K562 (cell line): Measurements from ENCODE around the gene FLCN. TPM values are rescaled to one million over a fixed set of nuclear protein-coding genes. Genes with fewer than 3 reads are reported as not detected.

Experiments used
- ARID4B ChIP-seq: sonication (generic); formaldehyde crosslinking; IDR thresholded peaks from 2 replicates; pipeline ENCODE4 v1.8.0; 2022; ENCODE audit warnings: mild to moderate bottlenecking, missing genetic modification reagents
- CXXC5 ChIP-seq: fragments of 250-450 bp; sonication (Bioruptor Pico); IDR thresholded peaks from 2 replicates; pipeline ENCODE4 v1.8.0; 2022; ENCODE audit warnings: inconsistent platforms, mild to moderate bottlenecking, moderate library complexity
- DIDO1 ChIP-seq: fragments of 450-650 bp; IDR thresholded peaks from 2 replicates; pipeline ENCODE4 v1.6.1; 2016; ENCODE audit warnings: low read depth, missing biosample characterization, missing genetic modification characterization
- EZH2 ChIP-seq: IDR thresholded peaks from 2 replicates; pipeline ENCODE4 v1.6.1; 2012; ENCODE audit warnings: low read depth, mild to moderate bottlenecking, inconsistent platforms, low read length, borderline replicate concordance
- FOS ChIP-seq: IDR thresholded peaks from 3 replicates; pipeline ENCODE4 v1.6.1; 2011; ENCODE audit not compliant: insufficient read length; ENCODE audit errors: extremely low read depth
- HDAC2 ChIP-seq: fragments of 450-650 bp; IDR thresholded peaks from 2 replicates; pipeline ENCODE4 v1.6.1; 2016; ENCODE audit warnings: mild to moderate bottlenecking
- MAFK ChIP-seq: IDR thresholded peaks from 2 replicates; pipeline ENCODE4 v1.6.1; 2011; ENCODE audit warnings: low read length, improper control_type of control experiment
- MCM7 ChIP-seq, 2 experiments: fragments of 450-650 bp; IDR thresholded peaks; 2 replicates each; pipeline ENCODE4 v1.6.1; 2016 to 2018
- MTA3 ChIP-seq: fragments of 450-650 bp; formaldehyde crosslinking; IDR thresholded peaks from 2 replicates; pipeline ENCODE4 v1.6.1; 2017; ENCODE audit warnings: mild to moderate bottlenecking, borderline replicate concordance
- NELFE ChIP-seq: IDR thresholded peaks from 2 replicates; pipeline ENCODE4 v1.6.1; 2011; ENCODE audit warnings: mild to moderate bottlenecking; ENCODE audit not compliant: insufficient read depth, insufficient read length
- NR4A1 ChIP-seq, 2 experiments: fragments of 250-450 bp in 1 of 2; fragments of 450-650 bp in 1 of 2; sonication (Bioruptor Pico) in 1 of 2; IDR thresholded peaks; 2 replicates each; pipeline versions ENCODE4 v1.4.0 to v1.6.1; 2016 to 2020; ENCODE audit warnings: mild to moderate bottlenecking in 2 of 2, missing compliant biosample characterization in 1 of 2, missing genetic modification characterization in 1 of 2, moderate library complexity in 1 of 2
- PHF8 ChIP-seq: fragments of 200-600 bp; sonication (generic); IDR thresholded peaks from 2 replicates; pipeline ENCODE4 v1.6.1; 2012; ENCODE audit warnings: mixed run types, mild to moderate bottlenecking, inconsistent platforms, low read length, moderate library complexity, borderline replicate concordance
- STAG1 ChIP-seq: sonication (generic); formaldehyde crosslinking; IDR thresholded peaks from 2 replicates; pipeline ENCODE4 v1.5.0; 2020; ENCODE audit warnings: missing genetic modification reagents, borderline replicate concordance
- ZNF407 ChIP-seq: fragments of 450-650 bp; IDR thresholded peaks from 2 replicates; pipeline ENCODE4 v1.6.1; 2016; ENCODE audit warnings: low read depth
- polyA plus RNA-seq, 8 experiments: library from polyadenylated mRNA; depleted of rRNA in 4 of 8; stranded (reverse) in 5 of 8; unstranded in 3 of 8; fragments of >200 nt; fragmentation: Nextera tagmentation in 2 of 8; fragmentation: Illumina TruSeq in 1 of 8; extraction: Ambion mirVana in 2 of 8; extraction: Trizol in 1 of 8; gene quantifications; 2 replicates each; pipeline versions ENCODE4 v1.2.1 to v1.2.3, GENCODE V29; 2011 to 2014; ENCODE audit warnings: inconsistent platforms in 1 of 8, missing spikeins in 1 of 8
- total RNA-seq, 7 experiments: library from RNA; depleted of rRNA in 6 of 7; stranded (reverse); fragments of >200 nt in 6 of 7; fragmentation: Illumina TruSeq in 2 of 7; extraction: Trizol in 2 of 7; gene quantifications; 2 replicates each; pipeline versions ENCODE4 v1.2.1 to v1.2.3, GENCODE V29; 2011 to 2021; ENCODE audit warnings: low replicate concordance in 1 of 7

FLCN gene
- total and polyA plus RNA-seq, 9 of the 15 experiments (the other 6 are each of a cell fraction or from before 2014, with no cell fraction given) = 1.6 to 33.5 (median 10.9) TPM

- peak; percentile 64; the same call in 1 of the 2 replicates for TF ChIP-seq PHF8
- no peak for TF ChIP-seq DIDO1
- TF ChIP-seq MAFK = no peak
- TF ChIP-seq CXXC5 (CRISPR knock-in tag) = peak; percentile 92
- no peak for TF ChIP-seq EZH2
- TF ChIP-seq FOS = peak; percentile 7
- no peak for TF ChIP-seq ZNF407
- no peak for TF ChIP-seq MCM7 (IDR thresholded peaks at IDR 0.05)
- TF ChIP-seq STAG1 (CRISPR knock-in tag) = peak; percentile 50
- TF ChIP-seq HDAC2 = 0 out of 2 replicates have a peak, but pooled peaks have one; percentile 24
- peak; percentile 97 for TF ChIP-seq ARID4B (CRISPR knock-in tag)
- TF ChIP-seq NELFE = no peak
- TF ChIP-seq NR4A1 (CRISPR knock-in tag; IDR thresholded peaks at IDR 0.05) = no peak
- no peak for TF ChIP-seq NR4A1 (tag; IDR thresholded peaks at IDR 0.05)
- TF ChIP-seq MTA3 = peak; percentile 90
Measured at GRCh38 chr17:17206124-17206912, 30.6 kb downstream of the FLCN start, which contains the start of gene PLD6 (continued).
